Mesenchymal stem cell (in vitro differentiated cells and primary cell): Measurements from ENCODE around the gene ROBO2. TPM values are rescaled to one million over a fixed set of nuclear protein-coding genes. Genes with fewer than 3 reads are reported as not detected.
A peak's percentile ranks its signal among the peaks of the same experiment; 100 is the strongest.

Experiments used
- DNase-seq: peaks from one replicate; pipeline ENCODE4 v3.0.0-alpha.2; 2013
- H2AFZ ChIP-seq: one replicate; pipeline ENCODE4 v1.6.1; 2013; ENCODE audit warnings: low read depth, mild to moderate bottlenecking, control low read depth, inconsistent platforms, low read length, moderate library complexity
- H2AK5ac ChIP-seq: 2 replicates; pipeline ENCODE4 v1.6.1; 2013; ENCODE audit warnings: low read length, moderate library complexity, mild to moderate bottlenecking, inconsistent platforms; ENCODE audit not compliant: severe bottlenecking
- H2BK120ac ChIP-seq: one replicate; pipeline ENCODE4 v1.6.1; 2013; ENCODE audit warnings: low read depth, mild to moderate bottlenecking, inconsistent platforms, low read length, moderate library complexity
- H2BK12ac ChIP-seq, 2 experiments: one replicate each; pipeline ENCODE4 v1.6.1; 2013; ENCODE audit warnings: inconsistent platforms in 2 of 2, low read length in 2 of 2, mild to moderate bottlenecking in 2 of 2, moderate library complexity in 2 of 2, control low read depth in 1 of 2
- H2BK15ac ChIP-seq: one replicate; pipeline ENCODE4 v1.6.1; 2013; ENCODE audit warnings: mild to moderate bottlenecking, low read depth, inconsistent platforms; ENCODE audit not compliant: poor library complexity, severe bottlenecking
- H2BK5ac ChIP-seq: 2 replicates; pipeline ENCODE4 v1.6.1; 2013; ENCODE audit warnings: low read depth, mild to moderate bottlenecking, low read length, control low read depth, inconsistent platforms; ENCODE audit not compliant: poor library complexity, severe bottlenecking
- H3K14ac ChIP-seq, 2 experiments: one replicate each; pipeline ENCODE4 v1.6.1; 2013; ENCODE audit warnings: inconsistent platforms in 2 of 2, low read length in 2 of 2, control low read depth in 1 of 2, mild to moderate bottlenecking in 1 of 2, moderate library complexity in 1 of 2
- H3K18ac ChIP-seq, 2 experiments: one replicate each; pipeline ENCODE4 v1.6.1; 2013; ENCODE audit warnings: inconsistent platforms in 2 of 2, low read length in 2 of 2, control low read depth in 1 of 2, low read depth in 1 of 2, mild to moderate bottlenecking in 1 of 2
- H3K23ac ChIP-seq, 2 experiments: one replicate each; pipeline ENCODE4 v1.6.1; 2013; ENCODE audit warnings: inconsistent platforms in 2 of 2, low read length in 2 of 2, mild to moderate bottlenecking in 2 of 2, moderate library complexity in 2 of 2, control low read depth in 1 of 2
- H3K27ac ChIP-seq: 2 replicates; pipeline ENCODE4 v1.5.1; 2013; ENCODE audit warnings: mild to moderate bottlenecking, moderate library complexity, low read length, control low read depth, inconsistent platforms; ENCODE audit not compliant: poor library complexity, severe bottlenecking
- H3K27me3 ChIP-seq, 2 experiments: 2 replicates each; pipeline versions ENCODE4 v1.6.1 to v1.7.0; 2013; ENCODE audit warnings: low read length in 2 of 2, mild to moderate bottlenecking in 2 of 2, moderate library complexity in 2 of 2, control low read depth in 1 of 2, inconsistent platforms in 1 of 2; ENCODE audit not compliant: control insufficient read depth in 1 of 2, insufficient read depth in 1 of 2
- H3K36me3 ChIP-seq, 2 experiments: 2 replicates each; pipeline versions ENCODE4 v1.6.1 to v1.7.0; 2013; ENCODE audit warnings: low read length in 2 of 2, control low read depth in 1 of 2, inconsistent platforms in 1 of 2, low read depth in 1 of 2, mild to moderate bottlenecking in 1 of 2; ENCODE audit not compliant: insufficient read depth in 2 of 2, control insufficient read depth in 1 of 2
- H3K4ac ChIP-seq, 2 experiments: one replicate each; pipeline ENCODE4 v1.6.1; 2013; ENCODE audit warnings: inconsistent platforms in 2 of 2, low read length in 2 of 2, mild to moderate bottlenecking in 2 of 2, moderate library complexity in 2 of 2, control low read depth in 1 of 2, low read depth in 1 of 2
- H3K4me1 ChIP-seq: 2 replicates; pipeline ENCODE4 v1.6.1; 2013; ENCODE audit warnings: low read depth, low read length, control low read depth; ENCODE audit not compliant: control insufficient read depth, insufficient read depth
- H3K4me2 ChIP-seq: 2 replicates; pipeline ENCODE4 v1.6.1; 2013; ENCODE audit warnings: low read length, mild to moderate bottlenecking, inconsistent platforms; ENCODE audit not compliant: poor library complexity, severe bottlenecking
- H3K4me3 ChIP-seq, 2 experiments: 2 replicates each; pipeline versions ENCODE4 v1.5.1 to v1.7.0; 2013; ENCODE audit warnings: low read length in 2 of 2, mild to moderate bottlenecking in 2 of 2, control low read depth in 1 of 2, low read depth in 1 of 2; ENCODE audit not compliant: insufficient read depth in 1 of 2
- H3K79me1 ChIP-seq: replicated peaks from 2 replicates; pipeline ENCODE4 v1.6.1; 2013; ENCODE audit warnings: mild to moderate bottlenecking, control low read depth, low read length, inconsistent platforms; ENCODE audit not compliant: poor library complexity, severe bottlenecking
- H3K9ac ChIP-seq: 2 replicates; pipeline ENCODE4 v1.7.0; 2013; ENCODE audit warnings: mild to moderate bottlenecking, low read length, moderate library complexity
- H3K9me3 ChIP-seq: 2 replicates; pipeline ENCODE4 v1.7.0; 2013; ENCODE audit warnings: mild to moderate bottlenecking, low read length; ENCODE audit not compliant: control insufficient read depth
- H4K8ac ChIP-seq: one replicate; pipeline ENCODE4 v1.6.1; 2013; ENCODE audit warnings: inconsistent platforms, mild to moderate bottlenecking, low read length, moderate library complexity
- H4K91ac ChIP-seq: one replicate; pipeline ENCODE4 v1.6.1; 2013; ENCODE audit warnings: mild to moderate bottlenecking, low read length, inconsistent platforms
- WGBS: methylation state at CpG from one replicate; pipeline ENCODE4 v1.1.7; 2013; ENCODE audit warnings: mixed read lengths; 5-methylcytosine and 5-hydroxymethylcytosine counted together
- polyA plus RNA-seq, 2 experiments: library from polyadenylated mRNA; stranded (reverse); fragments of 200-250 nt; gene quantifications; one replicate each; pipeline ENCODE4 v1.2.3, GENCODE V29; 2013

Gene ROBO2
- 2.0 TPM for polyA plus RNA-seq (2013, experiment 1 of 2)
- 2.0 TPM for polyA plus RNA-seq (2013, experiment 2 of 2)

GRCh38 chr3:77039606-77040171, at the start of gene ROBO2:
ROBO2 (plus strand) TSS chr3:77040099; CDS start chr3:77040786, 687 bp downstream.
- no peak within 1 kb of the TSS for H4K91ac ChIP-seq
- H3K36me3 ChIP-seq: no peaks in the 10 kb centered on the region
- peak within 1 kb of the TSS in 1 of 2 experiments; percentile 96 for H3K23ac ChIP-seq
- H3K79me1 ChIP-seq: no peaks in the 10 kb centered on the region
- 1% methylated on average over 13 of the region's 54 CpGs for WGBS
- H3K4me3 ChIP-seq: peak within 1 kb of the TSS; percentile 67 to 75
- H2BK12ac ChIP-seq: no peak within 1 kb of the TSS
- H3K27ac ChIP-seq: no peak within 1 kb of the TSS
- H4K8ac ChIP-seq: no peak within 1 kb of the TSS
- no peaks in the 10 kb centered on the region for H3K9me3 ChIP-seq
- H3K4me2 ChIP-seq: peak within 1 kb of the TSS; percentile 90
- H3K14ac ChIP-seq: no peak within 1 kb of the TSS
- no peak within 1 kb of the TSS for H2AK5ac ChIP-seq
- H3K27me3 ChIP-seq: peaks cover 4 to 49% of the 10 kb centered on the region in 2 experiments
- H2BK15ac ChIP-seq: peak within 1 kb of the TSS; percentile 40
- peak within 1 kb of the TSS; percentile 35 for H3K9ac ChIP-seq
- H2BK5ac ChIP-seq: no peak within 1 kb of the TSS
- H3K18ac ChIP-seq: no peak within 1 kb of the TSS
- peak within 1 kb of the TSS; percentile 47 for H2AFZ ChIP-seq
- DNase-seq: peak; percentile 44
- H2BK120ac ChIP-seq: no peak within 1 kb of the TSS
- H3K4ac ChIP-seq: no peak within 1 kb of the TSS
- H3K4me1 ChIP-seq: peaks cover 3% of the 10 kb centered on the region

- Histone ChIP-seq H3K36me3 (no peaks in the 10 kb centered on the region), H4K91ac (no peak overlapping the region), H2BK12ac (no peak overlapping the region), H3K23ac (no peak overlapping the region), H3K9ac (no peak overlapping the region), H2AFZ (no peak overlapping the region), H3K9me3 (no peaks in the 10 kb centered on the region), H3K79me1 (no peaks in the 10 kb centered on the region), H2BK15ac (no peak overlapping the region), H3K4me2 (no peak overlapping the region), H3K4me1 (no peaks in the 10 kb centered on the region), H3K27me3 (no peaks in the 10 kb centered on the region), H2AK5ac (no peak overlapping the region), H3K18ac (no peak overlapping the region), H4K8ac (no peak overlapping the region), H2BK120ac (no peak overlapping the region), H3K27ac (no peak overlapping the region), H3K4ac (no peak overlapping the region), H2BK5ac (no peak overlapping the region), H3K14ac (no peak overlapping the region), H3K4me3 (no peak overlapping the region)
- no peak for DNase-seq
- 87% methylated on average over 5 of the region's 5 CpGs for whole genome bisulfite sequencing
Measured at GRCh38 chr3:76990606-76991005, 49.3 kb upstream of the ROBO2 start.

GRCh38 chr3:76991165-76991564, 48.7 kb upstream of the ROBO2 start:
- Histone ChIP-seq H3K36me3 (no peaks in the 10 kb centered on the region), H2BK15ac (no peak overlapping the region), H4K8ac (no peak overlapping the region), H2BK120ac (no peak overlapping the region), H3K23ac (no peak overlapping the region), H3K79me1 (no peaks in the 10 kb centered on the region), H2AK5ac (no peak overlapping the region), H3K18ac (no peak overlapping the region), H3K4me1 (no peaks in the 10 kb centered on the region), H2AFZ (no peak overlapping the region), H3K9me3 (no peaks in the 10 kb centered on the region), H3K4ac (no peak overlapping the region), H3K4me2 (no peak overlapping the region), H3K14ac (no peak overlapping the region), H3K27me3 (no peaks in the 10 kb centered on the region), H2BK5ac (no peak overlapping the region), H3K4me3 (no peak overlapping the region), H3K9ac (no peak overlapping the region), H4K91ac (no peak overlapping the region), H3K27ac (no peak overlapping the region), H2BK12ac (no peak overlapping the region)
- no CpG with 5 or more reads among the region's 3 CpGs for WGBS
- no peak for DNase-seq

- Histone ChIP-seq H3K4ac (no peak overlapping the region), H3K4me1 (no peaks in the 10 kb centered on the region), H3K9ac (peak overlapping the region; percentile 85), H3K27me3 (no peaks in the 10 kb centered on the region), H3K36me3 (no peaks in the 10 kb centered on the region), H2BK15ac (no peak overlapping the region), H2AFZ (no peak overlapping the region), H3K9me3 (no peaks in the 10 kb centered on the region), H3K4me3 (no peak overlapping the region), H3K79me1 (no peaks in the 10 kb centered on the region), H3K4me2 (no peak overlapping the region), H3K23ac (no peak overlapping the region), H2BK120ac (no peak overlapping the region), H2BK5ac (no peak overlapping the region), H2AK5ac (no peak overlapping the region), H3K27ac (no peak overlapping the region), H3K18ac (no peak overlapping the region), H3K14ac (no peak overlapping the region), H2BK12ac (no peak overlapping the region), H4K8ac (peak overlapping the region; percentile 19), H4K91ac (no peak overlapping the region)
- 88% methylated on average over 2 of the region's 2 CpGs for WGBS
- peak; percentile 53 for DNase-seq
Measured at GRCh38 chr3:76997733-76998132, 42.2 kb upstream of the ROBO2 start.
